GM18502 (cell line): ENCODE results near the gene PCNT.
"Not testable (repeated sequence)": the region's sequence is repeated elsewhere in the genome, so short reads cannot be mapped to it uniquely, and the experiment has no call there.

Experiments
- ATAC-seq: cut with Tn5 transposase; IDR thresholded peaks from one replicate; pipeline ENCODE4 v1.9.1; 2021; ENCODE audit warnings: mild to moderate bottlenecking; ENCODE audit not compliant: unreplicated experiment, poor library complexity

Gene PCNT

DNA sequence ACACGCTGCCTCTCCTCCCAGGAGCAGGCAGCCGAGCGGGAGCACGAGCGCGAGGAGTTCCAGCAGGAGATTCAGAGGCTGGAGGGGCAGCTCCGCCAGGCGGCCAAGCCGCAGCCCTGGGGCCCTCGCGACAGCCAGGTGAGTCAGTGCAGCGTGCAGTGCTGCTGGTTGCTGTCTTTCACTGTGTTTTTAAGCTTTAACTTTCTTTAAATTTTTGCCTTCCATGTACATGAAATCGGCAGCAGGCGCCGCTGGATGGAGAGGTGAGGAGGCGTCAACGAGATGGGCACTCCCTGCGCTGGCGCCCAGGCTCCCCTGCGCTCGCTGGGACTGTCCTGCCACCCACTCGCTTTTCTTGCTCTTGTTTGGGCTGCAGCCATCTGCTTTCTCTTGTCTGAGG lies 74.0 kb downstream of the PCNT start:
- ATAC-seq = no peak

DNA sequence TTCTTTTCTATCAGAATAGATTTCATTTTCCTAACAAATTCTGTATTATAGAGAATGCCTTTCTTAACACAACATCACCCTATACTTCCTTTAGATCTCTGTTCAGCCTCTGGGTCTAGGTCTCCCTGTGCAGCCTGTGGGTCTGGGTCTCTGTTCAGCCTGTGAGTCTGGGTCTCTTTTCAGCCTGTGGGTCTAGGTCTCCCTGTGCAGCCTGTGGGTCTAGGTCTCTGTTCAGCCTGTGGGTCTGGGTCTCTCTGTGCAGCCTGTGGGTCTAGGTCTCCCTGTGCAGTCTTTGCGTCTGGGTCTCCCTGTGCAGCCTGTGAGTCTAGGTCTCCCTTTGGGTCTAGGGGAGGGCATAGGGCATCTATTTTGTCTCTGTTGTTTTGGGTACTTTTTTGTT lies 75.2 kb downstream of the PCNT start:
- ATAC-seq = no peak

DNA sequence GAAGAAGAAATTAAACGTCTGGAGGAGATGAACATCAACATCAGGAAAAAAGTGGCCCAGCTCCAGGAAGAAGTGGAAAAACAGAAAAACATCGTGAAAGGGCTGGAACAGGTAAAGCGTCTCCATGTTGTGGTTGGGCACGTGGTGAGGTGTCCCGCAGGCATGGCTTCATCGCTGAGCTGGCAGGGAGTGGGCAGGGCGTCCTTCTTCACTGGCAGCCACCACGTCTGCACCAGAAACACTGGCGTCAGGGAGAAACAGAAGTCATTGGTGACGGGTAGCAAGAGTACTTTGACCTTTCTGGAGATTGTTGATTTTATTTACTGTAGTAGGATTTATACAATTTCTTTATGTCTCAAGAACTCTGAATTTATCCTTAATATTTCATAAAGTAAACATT lies 75.7 kb downstream of the PCNT start:
- no peak for ATAC-seq

DNA sequence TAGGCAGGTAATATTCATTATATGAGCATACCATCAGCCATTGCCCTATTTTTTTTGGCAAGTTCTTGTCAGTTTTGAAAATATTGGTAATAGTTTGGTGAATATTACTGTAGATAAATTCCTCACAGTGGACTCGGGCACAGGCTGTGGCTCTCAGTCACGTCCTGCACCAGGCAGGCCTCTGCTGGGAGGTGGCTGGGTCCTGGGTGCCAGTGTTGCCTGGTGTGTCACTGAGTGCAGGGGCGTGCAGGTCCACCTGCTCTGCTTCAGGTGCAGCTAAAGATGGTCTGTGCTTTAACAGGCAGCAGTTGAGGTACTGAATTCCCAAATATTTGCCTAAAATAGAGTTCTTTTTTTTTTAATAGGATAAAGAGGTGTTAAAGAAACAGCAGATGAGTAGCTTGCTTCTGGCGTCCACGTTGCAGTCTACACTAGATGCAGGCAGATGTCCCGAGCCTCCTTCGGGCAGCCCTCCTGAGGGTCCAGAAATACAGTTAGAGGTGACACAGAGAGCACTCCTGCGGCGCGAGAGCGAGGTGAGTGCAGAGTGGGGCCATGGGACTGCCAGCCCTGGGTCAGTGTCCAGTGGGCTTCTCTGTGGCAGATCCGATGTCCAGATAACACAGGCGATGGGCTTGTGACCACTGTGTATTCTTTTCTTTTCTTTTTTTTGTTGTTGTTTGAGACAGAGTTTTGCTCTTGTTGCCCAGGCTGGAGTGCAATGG lies 77.4 kb downstream of the PCNT start:
- no peak for ATAC-seq

DNA sequence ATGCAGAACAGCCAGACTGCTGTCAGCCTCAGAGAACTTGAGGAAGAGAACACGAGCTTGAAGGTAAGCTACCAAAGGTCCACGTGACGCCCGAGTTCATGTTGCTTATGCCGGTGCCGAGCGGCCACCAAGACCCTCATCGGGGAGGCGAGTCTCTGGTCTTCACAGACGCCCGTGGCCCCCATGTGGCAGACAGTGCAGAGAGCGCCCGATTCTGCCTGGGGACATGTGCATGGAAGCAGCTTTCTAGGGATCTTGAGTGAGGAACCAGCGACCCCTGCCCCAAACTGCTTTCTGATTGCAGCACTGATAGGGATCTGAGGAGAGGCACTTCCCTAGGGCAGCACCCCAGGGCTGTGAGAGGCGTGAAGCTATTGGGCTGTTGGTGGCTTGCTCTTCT lies 78.5 kb downstream of the PCNT start:
- ATAC-seq = no peak

DNA sequence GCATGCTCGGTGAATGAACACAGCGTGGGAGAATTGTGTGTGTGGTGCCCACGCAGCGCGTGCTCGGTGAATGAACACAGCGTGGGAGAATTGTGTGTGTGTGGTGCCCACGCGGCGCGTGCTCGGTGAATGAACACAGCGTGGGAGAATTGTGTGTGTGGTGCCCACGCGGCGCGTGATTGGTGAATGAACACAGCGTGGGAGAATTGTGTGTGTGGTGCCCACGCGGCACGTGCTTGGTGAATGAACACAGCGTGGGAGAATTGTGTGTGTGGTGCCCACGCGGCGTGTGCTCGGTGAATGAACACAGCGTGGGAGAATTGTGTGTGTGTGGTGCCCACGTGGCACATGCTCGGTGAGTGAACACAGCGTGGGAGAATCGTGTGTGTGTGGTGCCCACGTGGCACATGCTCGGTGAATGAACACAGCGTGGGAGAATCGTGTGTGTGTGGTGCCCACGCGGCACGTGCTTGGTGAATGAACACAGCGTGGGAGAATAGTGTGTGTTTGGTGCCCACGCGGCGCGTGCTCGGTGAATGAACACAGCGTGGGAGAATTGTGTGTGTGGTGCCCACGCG lies 79.4 kb downstream of the PCNT start:
- not testable (repeated sequence) for ATAC-seq

DNA sequence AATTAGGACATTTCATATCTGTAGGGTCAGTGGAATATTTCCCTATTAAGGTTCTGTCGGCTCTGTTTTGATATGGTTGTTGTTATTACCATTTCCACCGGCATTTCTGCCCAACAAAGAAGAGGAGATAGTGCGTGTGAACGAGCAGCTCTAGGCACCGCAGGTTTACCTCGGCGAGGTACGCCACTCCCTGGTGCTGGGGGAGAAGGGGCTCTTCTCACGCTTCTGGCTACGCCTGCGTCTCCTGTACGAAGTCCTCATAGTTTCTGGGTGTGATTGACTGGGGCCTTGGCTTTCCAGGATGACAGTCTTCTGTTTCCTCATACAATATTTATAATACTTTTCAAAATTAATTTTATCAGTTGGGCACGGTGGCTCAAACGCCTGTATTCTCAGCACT lies 80.3 kb downstream of the PCNT start:
- ATAC-seq = no peak

DNA sequence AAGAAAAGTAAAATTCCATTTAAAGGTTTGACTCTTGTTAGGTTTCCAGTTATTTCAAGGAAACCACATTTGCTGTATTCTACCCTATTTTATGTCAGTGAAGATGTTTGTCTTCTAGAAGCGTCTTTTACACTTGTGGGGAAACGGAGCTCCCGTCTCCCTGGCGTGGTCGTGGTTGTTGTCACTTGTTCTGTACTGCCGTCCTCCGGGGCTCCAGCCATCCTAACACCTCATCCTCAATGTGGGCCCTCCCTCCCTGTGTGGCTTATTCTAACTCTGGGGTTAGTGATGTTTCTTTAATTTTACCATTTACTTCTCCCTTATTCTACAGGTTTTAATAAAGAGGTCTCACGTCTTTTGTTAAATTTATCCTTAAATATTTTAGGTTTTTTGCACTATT lies 82.0 kb downstream of the PCNT start:
- no peak for ATAC-seq

DNA sequence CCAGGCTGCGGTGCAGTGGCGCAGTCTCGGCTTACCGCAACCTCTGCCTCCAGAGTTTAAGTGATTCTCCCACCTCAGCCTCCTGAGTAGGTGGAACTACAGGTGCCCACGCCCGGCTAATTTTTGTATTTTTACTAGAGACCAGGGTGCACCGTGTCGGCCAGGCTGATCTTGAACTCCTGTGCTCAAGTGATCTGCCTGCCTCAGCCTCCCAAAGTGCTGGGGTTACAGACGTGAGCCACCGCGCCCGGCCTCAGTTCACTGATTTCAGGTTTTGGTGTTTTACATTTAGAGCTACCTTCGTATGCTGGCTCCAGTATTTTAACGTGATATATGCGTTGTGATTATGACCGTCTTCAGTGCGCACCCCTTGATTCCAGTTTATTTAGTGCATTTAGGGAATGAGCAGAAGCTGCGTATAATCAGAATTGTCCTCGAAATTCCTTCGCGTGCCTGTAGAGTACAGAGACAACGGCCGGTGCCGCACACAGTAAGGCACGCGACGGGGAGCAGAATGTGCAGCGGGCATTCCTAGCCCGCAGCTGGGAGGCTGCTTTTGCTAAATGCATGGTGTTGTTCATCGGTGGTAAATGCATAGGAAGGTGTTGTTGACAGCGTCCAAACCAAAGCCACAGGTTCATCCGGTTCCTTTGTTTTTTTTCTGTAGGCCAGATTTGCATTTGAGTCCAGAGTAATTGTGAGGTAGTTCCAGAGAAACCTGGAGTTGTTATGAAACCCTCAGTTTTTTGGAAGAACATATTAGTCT lies 85.9 kb downstream of the PCNT start:
- no peak for ATAC-seq

DNA sequence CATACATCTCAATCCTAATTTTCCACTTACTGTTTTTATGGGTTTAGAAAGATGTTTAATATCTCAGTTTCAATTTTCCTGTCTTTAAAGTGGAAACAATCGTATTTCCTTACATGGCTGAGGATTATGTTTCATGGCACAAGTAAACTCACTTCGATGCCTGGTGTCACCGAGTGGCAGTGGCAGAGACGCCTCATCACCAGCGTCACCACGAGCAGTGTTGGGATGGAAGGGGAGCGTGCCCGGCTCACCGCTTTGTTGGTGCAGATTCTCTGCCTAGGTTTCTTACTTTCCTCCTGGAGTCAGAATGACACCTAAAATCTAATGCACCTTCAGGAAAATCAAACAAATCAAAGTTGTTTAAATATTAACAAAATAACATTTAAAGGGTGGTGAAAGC lies 86.6 kb downstream of the PCNT start:
- ATAC-seq = no peak

DNA sequence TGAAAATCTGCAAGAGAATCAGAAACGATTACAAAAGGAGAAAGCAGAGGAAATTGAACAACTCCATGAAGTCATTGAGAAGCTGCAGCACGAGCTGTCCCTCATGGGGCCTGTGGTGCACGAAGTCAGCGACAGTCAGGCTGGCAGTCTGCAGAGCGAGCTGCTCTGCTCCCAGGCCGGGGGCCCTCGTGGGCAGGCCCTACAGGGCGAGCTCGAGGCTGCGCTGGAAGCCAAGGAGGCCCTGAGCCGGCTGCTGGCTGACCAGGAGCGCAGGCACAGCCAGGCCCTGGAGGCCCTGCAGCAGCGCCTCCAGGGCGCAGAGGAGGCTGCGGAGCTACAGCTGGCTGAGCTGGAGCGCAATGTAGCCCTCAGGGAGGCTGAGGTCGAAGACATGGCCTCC lies 87.3 kb downstream of the PCNT start:
- ATAC-seq = no peak

DNA sequence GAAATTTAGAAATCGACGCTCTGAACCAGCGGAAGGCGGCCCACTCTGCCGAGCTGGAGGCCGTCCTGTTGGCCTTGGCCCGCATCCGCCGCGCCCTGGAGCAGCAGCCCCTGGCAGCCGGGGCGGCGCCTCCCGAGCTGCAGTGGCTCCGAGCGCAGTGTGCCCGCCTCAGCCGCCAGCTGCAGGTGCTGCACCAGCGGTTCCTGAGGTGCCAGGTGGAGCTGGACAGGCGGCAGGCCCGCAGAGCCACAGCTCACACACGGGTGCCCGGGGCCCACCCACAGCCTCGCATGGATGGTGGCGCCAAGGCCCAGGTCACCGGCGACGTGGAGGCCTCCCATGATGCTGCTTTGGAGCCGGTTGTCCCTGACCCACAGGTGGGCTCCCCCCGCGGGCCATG lies 87.7 kb downstream of the PCNT start:
- no peak for ATAC-seq

DNA sequence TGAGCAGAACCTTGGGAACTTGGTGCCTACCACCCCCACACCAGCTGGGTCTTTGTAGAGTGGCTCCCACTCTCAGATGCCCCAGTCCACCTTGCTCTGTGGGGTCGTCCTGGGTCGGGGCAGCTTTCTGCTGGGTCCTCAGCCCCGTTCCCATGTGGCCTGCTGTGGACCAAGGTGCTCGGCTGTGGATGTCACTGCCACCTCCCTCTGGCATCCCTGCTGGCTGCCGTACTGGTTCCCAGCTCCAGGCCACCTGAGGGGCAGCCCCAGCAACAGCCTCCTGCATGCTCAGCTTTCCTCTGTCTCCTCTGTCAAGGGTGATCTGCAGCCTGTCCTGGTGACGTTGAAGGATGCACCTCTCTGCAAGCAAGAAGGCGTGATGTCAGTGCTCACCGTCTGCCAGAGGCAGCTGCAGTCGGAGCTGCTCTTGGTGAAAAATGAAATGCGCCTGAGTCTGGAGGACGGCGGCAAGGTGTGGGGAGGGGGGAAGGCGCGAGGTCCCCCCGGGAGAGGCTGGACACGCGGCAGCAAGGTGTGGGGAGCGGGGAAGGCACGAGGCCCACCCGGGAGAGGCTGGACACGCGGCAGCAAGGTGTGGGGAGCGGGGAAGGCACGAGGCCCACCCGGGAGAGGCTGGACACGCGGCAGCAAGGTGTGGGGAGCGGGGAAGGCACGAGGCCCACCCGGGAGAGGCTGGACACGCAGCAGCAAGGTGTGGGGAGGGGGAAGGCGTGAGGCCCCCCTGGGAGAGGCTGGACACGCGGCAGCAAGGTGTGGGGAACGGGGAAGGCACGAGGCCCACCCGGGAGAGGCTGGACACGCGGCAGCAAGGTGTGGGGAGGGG lies 88.8 kb downstream of the PCNT start:
- no peak for ATAC-seq

DNA sequence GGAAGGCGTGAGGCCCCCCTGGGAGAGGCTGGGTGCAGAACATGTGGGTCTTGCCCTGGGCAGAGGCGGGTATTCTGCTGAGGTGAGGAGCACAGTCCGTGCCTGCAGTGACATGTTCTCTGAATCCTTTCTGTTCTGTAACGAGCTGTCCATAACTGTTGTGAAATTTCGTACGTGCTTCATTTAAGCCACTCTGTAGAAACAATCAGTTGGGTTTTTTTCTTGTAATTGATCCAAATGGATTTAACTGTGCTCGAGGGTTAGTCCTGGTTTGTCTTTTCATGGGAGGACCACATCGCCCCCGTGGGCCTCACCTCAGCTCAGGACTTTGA lies 89.4 kb downstream of the PCNT start:
- no peak for ATAC-seq

DNA sequence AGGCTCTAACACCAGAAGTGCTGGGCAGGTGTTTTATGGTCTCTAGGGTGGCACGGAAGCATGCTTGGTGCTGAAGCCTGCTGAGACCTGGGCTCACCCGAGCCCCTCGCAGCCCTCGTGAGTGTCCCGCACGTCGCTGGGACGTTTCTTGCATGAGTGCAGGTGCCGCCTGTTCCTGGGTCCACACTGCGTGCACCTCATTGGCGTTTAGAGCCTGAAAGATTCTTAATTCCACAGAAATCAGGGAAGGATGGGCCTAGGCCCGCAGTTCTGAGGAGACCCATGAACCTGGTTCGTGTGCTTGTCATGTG lies 91.0 kb downstream of the PCNT start:
- no peak for ATAC-seq

DNA sequence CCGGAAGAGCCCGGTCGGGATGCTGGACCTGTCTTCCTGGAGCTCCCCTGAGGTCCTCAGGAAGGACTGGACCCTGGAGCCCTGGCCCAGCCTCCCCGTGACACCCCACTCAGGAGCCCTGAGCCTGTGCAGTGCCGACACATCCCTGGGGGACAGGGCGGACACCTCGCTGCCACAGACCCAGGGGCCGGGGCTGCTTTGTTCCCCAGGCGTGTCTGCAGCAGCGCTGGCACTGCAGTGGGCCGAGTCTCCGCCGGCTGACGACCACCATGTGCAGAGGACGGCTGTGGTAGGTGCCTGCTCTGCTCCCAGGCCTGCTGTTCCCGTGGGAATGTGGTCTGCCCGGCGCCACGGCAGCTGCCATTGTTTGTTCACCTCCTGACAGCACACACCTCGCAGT lies 92.6 kb downstream of the PCNT start:
- ATAC-seq = no peak

DNA sequence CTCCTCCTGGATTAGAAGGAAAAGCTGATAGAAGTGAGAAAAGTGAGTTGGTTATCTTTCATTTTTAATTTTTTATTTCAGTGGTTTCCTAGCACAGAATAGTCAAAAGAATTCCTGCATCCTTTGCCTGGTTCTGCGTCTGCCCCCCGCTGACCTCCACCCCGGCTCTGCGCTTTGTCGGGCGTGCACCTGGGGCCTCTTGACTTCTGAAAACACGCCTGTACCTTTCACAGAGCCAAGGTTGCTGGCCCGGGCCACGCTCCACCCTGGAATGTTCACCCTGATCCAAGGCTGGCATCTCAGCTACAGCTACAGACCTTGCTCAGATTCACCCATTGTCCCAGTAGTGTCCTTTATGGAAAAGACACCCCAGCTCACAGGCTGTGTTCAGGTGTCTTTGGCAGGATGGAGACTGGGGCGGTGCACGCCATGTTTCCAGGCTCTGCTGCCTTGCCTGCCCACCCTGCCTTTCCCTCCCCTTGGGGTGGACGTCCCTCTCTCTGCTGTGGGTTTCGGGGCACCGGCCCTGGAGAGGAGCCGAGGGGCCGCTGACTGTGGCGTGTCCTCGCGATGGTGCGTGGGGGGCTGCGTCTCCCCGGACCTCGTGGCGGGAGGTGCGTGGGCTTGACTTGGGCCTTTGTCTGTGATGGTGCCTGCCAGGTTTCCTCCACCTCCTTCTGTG lies 94.5 kb downstream of the PCNT start:
- ATAC-seq = no peak

DNA sequence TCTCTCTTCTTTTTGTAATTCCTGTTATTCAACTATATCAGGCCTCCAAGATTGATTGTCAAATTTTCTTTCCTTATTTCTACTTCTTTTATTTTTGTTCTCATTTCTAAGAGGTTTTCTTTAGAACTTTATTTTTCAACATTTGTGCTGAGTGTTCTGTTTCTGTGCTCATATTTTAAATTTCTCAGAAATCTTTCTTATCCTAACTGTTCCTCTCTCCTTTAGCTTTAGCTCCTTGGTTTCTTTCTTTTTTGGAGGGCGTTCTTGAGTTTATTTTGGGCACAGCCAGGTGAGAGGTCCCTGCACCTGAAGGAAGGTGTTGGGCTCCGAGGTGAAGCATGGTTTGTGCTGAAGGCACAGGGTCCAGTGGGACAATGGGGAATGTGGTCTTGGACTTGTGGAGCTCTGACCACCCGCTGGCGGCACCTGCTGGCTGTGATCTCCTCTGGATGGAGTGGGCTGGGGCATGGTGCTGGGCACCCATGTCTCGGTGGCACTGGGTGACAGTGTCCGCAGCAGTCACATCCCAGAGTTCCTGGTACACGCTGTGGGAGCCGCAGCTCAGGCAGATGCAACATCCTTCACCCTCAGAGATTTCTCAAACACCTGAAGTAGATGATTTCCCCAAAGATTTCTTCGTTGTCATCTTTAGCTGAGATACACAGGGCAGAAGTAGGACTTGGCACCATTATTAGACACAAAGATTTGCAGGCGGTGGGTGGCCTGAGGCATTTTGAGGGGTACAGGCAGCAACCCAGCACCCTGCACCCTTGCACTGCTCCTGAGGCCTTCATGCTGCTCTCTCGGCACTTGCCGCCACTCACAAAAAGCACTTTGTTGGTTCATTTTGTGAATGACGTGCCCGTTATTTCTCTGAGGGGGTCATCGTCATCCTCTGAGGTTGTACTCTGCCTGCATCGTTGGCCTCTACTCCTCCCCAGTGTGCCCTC lies 96.6 kb downstream of the PCNT start:
- no peak for ATAC-seq

DNA sequence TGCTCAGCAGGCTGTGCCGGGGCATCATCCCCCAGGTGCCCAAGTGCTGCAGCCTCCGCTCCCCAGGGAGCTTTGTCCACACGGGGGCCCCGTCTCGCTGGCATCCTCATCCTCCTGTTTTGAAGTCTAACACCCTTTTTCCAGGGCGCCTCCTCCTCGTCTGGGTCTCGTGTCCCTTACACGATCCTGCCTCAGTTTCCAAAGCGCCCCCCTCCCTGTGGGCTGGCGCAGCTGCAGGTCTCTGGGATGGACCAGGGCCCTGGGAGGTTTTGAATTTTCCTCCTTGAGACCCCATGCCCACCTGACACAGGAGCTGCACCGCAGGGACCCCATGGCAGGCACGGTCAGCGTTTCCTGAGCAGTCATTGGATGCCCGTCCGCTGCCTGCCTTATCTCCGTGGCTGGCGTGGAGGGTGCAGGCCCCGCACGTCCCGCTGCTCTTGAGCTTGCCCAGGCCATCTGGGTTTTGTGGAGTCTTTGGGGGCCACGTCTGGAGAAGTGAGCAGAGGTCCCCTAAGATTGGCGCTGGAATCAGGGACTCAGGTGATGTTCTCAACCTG lies 97.3 kb downstream of the PCNT start:
- ATAC-seq = no peak
